Measurements from ENCODE around the gene LRRC59.
"Not testable (repeated sequence)": the region's sequence is repeated elsewhere in the genome, so short reads cannot be mapped to it uniquely, and the experiment has no call there.

The LRRC59 gene

DNA sequence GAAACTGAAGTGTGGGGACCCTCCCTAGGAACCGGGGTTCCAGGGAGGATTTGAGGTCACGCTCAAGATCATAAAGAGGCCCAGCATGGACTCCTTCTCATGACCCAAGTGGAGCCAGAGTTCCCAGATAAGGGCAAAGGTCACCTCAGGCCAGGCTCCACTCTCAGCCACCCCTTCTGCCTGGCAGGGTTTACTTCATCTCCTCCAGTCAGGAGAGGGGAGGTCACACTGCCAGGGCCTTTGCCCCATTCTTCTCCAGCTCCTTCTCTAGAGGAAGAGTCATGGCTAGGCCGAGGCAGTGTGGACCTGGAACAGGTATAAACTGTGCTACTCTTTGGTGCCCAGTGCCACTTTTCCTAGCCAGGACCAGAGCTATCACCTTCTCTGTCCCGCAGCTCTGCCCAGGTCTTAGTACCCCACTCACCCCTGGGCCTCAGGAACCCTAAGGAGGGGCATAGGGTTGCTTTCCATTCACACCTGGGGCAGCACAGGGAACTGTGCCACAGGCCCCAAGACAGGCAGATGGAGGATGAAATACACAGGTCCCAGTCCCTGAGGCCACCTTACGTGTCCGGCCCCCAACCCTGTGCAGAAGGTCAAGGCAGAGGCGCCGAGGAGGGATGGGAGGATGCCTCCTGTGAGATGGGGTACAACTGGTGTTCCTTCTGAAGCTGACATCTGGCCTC is 27.8 kb upstream of the LRRC59 start:
- DNase-seq (ENCODE audit: low read depth, low spot score), result no peak

DNA sequence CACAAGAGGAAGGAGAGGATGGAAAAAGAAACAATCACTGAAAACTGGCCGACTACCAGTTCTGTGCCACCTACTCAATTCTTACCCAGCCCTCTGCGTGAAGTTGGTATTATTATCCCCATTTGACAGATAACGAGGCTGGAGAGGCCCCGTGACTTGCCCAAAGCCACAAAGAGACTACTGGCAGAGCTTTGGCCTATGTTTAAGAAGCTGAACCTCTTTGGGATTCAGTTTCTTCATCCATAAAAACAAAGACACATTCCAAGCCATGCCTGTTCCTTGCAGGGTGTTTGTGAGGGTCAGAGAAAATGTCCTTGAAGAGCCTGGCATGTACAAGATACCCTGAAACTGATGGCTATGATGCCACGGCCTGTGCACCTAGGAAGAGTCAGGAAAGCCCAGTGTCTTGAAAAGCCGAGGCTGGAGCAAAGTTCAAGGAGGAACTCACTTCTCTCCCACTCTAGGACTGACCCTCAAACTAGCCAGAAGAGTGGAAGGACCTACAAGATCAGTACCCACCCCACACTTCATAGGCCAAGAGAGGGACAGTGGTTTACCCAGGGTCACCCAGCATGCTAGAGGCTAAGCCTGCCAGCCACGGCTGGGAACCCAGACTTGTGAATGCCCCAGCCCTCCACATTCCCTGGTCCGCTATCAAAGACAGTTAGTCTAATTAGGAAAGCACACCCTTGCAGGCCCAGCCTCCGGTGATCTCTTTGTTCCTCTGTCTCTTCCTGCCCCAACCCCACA is 27.1 kb upstream of the LRRC59 start:
- DNase-seq (ENCODE audit: low read depth, low spot score), result no peak

DNA sequence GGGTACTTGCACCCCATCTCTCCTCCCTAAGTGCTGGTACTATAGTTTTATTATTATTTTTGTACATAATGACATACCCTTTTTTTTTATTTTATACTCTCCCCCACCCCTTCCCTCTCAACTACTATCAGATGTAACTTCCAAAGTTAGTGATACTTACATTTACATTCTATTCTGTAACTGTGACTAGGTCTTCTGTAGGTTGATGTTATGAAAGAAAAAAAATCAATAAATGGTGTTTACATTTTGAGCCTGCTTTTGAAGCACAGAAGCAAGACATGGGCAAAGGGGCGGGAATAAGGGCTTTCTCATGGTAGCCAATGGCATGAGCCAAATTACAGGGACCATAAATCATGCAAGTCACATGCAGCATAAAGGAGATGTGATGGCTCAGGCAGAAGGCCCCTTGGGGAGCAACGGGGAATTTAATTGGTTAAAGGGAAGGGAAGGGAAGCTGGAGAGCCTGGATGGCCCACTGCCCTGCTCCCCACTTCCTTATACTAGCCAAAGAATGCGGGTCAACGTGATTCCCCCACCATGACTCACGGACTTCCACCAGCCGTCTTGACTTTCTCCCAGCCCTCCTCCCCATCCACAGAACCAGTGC is 26.3 kb upstream of the LRRC59 start:
- no peak for DNase-seq (ENCODE audit: low read depth, low spot score)

DNA sequence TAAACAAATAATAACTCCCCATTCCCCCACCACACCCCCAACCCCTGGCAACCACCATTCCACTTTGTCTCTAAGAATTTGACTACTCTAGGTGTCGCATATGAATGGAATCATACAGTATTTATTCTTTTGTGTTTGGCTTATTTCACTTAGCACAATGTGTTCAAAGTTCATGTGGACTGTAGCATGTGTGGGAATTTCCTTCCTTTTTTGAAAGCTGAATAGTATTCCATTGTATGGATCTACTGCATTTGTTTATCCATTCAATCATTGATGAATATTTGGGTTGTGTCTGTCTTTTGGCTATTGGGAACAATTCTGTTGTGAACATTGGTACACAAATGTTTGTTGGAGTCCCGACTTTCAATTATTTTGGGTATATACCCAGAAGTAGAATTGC is 25.4 kb upstream of the LRRC59 start:
- no peak for DNase-seq (ENCODE audit: low read depth, low spot score)

DNA sequence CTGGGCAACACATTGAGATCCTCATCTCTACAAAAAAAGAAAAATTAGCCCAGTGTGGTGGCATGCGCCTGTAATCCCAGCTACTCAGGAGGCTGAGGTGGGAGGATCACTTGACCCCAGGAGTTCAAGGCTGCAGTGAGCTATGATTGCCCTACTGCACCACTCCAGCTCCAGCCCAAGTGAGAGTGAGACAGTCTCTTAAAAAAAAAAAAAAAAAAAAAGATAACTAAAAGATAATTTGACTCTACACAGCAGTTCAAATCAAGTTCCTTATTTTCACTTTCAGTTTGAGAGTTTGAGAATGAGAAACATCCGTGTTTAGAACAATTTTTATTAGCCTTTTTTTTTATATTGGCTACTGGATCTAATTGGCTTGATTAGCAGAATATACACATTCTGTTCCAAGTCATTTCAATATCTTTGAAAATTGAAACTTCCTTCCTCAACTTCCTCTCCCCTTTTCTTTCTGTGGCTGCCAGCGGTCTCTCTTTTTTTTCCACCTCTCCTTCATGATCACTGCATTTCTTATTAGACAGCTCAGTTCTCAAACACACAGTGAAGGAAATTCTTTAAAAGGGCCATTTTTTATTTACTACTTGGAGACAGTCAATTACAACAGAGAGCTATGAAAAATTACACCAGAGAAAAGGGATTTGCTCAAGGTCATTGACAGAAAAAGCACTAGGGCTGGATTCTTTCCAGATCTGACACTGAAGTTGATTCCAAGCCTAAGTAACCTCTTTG is 24.2 kb upstream of the LRRC59 start:
- no peak for DNase-seq (ENCODE audit: low read depth, low spot score)

DNA sequence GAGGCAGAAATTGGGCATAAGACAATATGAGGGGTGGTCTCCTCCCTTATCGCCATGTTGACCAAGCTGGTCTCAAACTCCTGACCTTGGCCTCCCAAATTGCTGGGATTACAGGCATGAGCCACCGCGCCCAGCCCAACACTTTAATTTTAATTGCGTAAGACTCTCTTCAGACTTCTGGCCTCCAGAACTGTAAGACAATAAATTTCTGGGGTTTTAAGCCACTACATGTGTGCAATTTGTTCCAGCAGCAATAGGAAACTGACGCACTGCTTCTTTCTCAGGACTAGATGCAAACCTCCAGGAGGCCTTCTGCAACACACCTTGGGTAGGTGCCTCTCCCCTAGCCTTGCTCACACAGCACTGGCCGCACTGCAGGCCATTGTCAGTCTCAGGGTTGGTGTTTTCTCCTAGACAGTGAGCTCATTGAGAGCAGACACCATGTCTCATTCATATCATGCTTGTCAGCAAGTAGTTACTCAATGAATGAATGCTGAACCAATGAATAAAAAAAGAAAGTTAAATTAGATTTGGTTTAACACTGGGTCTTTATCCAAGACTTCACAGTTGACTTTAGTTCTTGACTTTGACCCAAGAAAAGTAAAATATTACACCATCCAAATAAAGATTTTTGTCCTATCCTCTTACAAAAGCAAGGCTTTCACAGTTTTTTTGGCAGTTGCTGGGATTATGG is 23.2 kb upstream of the LRRC59 start:
- no peak for DNase-seq (ENCODE audit: low read depth, low spot score)

DNA sequence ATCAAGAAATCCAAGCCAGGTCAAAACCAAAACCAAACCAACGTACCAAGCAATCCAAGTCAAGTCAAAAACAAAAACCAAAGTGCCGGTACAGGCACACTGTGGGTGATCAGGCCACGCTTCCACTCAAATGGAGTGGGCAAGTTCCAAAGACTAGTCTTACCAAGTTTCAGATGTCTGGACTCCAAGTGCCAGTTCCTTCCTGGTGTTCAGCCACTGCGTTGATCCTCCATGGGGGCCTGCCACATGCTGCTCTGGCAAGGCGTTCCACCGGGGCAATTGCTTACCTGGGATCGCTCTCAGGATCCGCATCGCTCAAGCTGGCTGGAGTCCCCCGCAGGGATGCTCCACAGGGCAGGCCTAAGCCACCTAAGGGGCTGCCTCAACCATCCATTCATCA is 22.3 kb upstream of the LRRC59 start:
- not testable (repeated sequence) for DNase-seq (ENCODE audit: low read depth, low spot score)

DNA sequence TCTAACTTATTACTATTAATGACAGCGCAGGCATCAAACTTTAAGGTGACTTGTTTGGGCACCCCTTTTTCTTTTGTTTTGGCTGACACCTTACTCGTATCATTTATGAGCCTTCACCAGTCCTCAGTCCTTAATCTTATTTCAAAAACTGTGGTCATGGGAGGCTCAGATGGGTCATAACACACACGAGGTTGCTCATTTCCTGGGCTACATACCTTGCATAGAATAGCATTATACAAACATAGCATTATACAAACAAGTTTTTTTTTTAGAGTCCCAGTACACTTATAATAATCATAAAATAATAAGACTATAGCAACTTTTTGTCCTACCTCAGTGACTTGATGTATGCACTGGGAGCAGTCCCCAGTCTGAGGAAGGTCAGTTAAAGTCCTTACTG is 17.5 kb upstream of the LRRC59 start:
- no peak for DNase-seq (ENCODE audit: low read depth, low spot score)

DNA sequence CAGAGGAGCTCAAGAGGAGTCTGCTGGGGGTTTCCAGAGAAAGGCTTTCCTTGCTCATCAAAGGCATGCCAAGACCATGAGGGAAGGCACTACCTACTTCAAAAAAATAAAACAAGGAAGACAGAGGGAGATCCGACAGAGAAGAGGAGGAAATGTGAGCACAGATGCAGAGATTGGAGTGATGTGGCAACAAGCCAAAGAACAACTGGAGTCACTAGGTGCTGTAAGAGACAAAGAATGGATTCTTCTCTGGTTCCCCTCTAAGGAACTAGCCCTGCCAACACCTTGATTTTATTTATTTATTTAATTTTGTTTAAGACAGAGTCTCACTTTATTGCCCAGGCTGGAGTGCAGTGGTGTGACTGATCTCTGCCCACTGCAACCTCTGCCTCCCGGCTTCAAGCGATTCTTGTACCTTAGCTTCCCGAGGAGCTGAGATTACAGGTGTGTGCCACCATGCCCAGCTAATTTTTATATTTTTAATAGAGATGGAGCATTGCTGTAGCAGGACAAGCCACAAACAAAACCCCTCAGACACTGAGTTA is 14.9 kb upstream of the LRRC59 start:
- DNase-seq (ENCODE audit: low read depth, low spot score), result no peak

DNA sequence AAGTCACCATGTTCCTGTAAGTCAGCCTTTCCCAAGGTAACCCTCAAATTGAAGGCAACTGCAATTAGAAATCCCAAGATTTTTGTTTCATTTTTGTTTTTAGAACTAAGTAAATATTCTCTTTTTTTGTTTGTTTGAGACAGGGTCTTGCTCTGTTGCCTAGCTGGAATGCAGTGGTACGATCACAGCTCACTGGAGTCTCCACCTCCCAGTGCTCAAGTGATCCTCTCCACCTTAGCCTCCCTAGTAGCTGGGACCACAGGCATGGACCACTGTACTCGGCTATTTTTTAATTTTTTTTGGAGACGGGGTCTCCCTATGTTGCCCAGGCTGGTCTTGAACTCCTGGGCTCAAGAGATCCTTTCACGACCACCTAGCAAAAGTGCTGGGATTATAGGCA is 10.6 kb upstream of the LRRC59 start:
- no peak for DNase-seq (ENCODE audit: low read depth, low spot score)

DNA sequence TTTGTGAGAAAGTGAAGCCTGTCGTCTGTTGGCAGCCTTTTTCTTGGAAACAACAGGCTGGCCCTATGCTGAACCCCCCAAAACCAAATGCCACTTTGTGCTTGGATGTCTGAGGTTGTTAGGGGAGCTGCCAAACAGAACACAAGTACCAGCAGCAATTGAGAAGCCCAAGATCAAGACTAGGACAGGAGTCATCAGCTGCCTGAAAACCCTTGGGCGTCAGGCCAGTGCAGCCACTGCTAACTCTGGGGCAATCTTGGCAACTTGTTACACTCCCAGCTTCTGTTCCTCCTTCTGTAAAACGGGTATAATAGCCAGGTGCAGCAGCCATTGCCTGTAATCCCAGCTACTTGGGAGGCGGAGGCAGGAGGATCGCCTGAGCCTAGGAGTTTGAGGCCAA is 9.3 kb upstream of the LRRC59 start:
- DNase-seq (ENCODE audit: low read depth, low spot score), result no peak

DNA sequence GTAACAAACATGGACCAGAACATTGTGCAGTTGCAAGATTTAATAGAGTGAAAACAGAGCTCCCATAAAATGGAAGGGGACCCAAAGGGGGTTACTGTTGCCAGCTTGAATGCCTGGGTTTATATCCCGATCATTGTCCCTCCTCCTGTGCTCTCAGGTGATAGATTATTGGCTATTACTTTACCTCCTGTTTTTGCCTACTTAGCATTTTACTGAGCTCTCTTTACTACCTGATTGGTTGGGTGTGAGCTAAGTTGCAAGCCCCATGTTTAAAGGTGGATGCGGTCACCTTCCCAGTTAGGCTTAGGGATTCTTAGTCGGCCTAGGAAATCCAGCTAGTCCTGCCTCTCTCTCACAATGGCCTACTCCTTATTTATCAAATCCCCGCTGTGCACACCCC is 8.0 kb upstream of the LRRC59 start:
- DNase-seq (ENCODE audit: low read depth, low spot score), result not testable (repeated sequence)

DNA sequence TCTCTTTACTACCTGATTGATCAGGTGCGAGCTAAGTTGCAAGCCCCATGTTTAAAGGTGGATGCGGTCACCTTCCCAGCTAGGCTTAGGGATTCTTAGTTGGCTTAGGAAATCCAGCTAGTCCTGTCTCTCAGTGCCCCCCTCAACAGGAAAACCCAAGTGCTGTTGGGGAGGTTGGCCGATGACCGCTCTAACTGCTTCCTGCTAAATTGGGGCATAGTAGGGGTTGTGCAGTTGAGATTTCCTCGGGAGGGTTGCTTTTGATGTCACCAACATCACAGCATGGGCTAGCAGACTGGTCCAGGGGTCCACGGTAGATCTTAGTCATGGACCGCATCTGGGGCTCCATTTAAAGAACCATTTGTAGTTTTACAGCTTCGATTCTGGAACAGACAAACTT is 2.3 kb upstream of the LRRC59 start:
- not testable (repeated sequence) for DNase-seq (ENCODE audit: low read depth, low spot score)

DNA sequence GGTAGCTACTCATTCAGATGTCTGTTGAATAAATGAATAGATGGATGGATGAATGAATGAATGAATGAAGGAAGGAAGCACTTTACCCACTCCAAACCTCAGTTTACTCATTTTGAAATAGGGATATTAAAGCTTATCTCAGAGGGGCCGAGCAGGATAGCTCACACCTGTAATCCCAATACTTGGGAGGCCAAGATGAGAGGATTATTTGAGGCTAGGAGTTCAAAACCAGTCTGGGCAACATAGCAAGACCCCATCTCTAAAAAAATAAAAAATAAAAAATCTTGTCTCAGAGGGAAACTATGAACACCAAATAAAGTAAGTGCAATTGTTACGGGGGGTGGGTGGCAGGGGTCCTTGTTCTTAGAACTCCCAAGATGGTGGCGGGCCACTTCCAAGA is 1.3 kb upstream of the LRRC59 start:
- not testable (repeated sequence) for DNase-seq (ENCODE audit: low read depth, low spot score)

DNA sequence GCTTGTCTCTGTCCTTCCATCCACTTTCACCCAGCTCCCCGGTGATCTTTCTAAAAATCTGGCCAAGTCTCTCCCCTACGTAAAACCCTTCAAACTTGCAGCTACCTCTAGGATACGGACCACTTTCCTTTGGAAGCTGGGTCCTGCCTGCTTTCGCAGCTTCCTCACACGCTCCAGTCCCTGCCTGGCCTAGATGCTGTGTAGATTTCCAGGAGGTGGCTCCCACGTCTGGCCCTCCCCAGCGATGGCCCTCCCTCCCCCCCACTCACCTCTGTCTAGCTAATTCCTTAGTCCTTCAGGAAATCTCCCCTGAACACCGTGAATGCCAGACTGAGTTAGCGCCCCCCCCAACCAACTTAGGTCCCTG is 579 bp upstream of the LRRC59 start:
- no peak for DNase-seq (ENCODE audit: low read depth, low spot score)

DNA sequence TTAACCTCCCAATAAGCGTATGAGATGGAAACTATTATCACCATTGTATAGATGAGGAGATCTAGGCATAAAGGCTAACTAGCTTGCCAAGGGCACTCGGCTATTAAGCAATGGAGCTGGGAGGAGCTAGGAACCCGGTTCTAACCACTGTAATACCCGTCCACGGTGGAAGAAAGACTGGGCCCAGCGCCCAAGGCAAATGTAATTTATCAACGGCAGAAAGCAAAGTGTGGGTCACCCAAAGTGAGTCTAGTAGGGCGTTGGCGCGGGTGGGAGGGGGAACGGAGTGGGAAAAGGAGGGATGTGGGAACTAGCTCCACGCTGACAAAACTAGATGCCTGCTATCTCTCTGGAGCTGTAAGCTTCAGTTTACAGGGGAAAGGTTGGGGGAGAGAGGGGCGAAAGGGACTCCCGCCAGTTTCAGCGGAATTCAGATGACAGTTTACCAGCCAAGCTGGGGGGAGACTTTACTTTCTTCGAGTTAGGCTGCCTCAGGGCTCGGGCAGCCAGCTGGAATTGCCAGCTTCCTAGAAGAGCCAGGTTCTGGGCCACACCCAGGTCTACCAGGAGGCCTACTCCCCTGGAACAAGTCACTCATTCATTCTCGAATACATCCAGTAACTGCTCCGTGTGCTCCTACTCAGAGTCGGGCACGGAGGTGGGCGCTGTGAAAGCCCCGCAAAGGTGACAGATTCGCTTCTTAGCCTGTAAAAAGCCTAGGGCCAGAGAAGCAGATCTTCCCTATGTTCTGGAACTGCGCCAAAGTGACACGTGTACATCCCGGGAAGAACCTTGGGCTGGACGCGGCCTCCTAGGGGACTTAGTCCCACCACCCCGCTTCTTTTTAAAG is 837 bp downstream of the LRRC59 start:
- DNase-seq (ENCODE audit: low read depth, low spot score), result no peak

DNA sequence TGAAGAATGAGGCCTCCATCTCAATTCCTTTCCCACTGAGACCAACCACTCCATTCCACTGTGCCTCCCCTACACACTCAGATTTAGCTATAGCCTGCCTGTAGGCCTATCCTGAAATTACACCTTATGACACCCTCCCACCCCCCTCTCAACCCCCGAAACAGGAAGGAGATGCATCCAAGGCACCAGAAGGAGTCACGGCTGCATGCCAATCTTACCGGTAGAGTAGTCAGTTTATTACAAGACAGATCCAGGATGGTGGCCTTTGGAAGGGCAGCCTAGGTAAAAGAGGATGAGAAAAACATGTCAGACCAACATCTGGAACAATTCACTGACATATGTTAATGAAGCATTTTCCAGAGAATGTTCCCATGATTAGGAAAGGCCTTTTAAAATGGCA is 2.6 kb downstream of the LRRC59 start:
- no peak for DNase-seq (ENCODE audit: low read depth, low spot score)

DNA sequence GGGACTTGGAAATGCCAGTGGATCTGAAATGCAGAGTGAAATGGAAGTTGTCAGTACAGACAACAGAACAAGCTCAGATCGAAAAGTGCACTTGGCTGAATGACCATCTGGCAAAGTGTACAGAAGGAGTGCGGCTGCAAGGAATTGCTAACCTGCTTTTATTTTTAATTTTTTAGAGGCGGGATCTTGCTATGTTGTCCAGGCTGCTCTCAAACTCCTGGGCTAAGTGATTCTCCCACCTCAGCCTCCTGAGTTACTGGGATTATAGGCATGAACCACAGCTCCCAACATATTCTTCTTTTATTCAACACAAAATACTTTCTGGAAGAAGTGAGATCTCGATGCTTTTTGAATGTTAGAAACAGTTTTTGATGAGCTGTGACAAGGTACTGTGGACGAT is 3.6 kb downstream of the LRRC59 start:
- no peak for DNase-seq (ENCODE audit: low read depth, low spot score)

DNA sequence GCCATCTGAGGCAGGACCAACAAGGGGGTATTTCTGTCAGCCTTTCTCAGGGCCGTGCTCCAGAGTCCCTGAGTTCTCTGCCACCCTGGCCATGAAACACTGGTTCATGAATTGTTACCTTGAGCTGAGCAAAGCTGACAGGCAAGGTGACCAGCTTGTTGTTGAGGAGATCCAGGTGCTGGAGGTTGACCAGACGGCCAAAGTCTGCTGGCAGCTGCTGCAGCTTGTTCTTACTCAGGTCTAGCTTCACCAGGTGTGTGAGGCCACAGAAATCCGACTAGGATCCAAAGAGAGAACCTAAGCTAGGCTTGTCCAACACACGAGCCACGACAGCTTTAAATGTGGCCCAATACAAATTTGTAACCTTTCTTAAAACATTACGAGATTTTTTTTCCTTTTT is 4.7 kb downstream of the LRRC59 start:
- DNase-seq (ENCODE audit: low read depth, low spot score), result no peak

DNA sequence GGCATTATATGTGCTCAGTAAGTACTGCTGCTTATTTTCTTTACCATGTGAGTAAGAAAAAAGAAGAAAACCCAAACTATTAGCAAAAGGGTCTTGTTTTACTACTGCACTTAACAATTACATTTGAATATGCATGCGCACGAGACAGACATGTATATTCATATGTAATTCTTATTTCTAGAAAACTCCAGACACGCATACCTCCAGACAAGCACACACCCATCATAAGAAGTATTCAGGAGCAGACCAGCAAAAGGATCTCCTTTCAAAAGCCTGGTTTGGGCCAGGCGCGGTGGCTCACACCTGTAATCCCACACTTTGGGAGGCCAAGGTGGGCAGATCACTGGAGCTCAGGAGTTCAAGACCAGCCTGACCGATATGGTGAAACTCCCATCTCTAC is 7.8 kb downstream of the LRRC59 start:
- DNase-seq (ENCODE audit: low read depth, low spot score), result no peak

DNA sequence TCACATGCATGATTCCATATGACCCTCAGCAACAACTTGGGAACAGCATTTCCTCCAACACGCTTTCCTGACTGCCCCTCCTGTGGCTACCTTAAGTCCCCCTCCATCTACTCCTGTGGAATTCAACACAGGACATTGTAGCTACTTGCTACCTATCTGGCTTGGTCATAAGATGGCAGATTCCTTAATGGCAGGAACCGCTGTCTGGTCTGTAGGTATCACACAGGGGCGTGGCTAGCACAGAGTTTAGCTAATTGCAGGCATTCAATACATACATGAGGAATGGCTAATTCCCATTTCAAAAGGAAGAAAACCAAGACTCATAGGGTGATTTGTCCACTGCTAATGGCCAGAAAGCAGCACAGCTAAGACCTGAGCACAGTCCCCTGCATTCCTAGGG is 8.6 kb downstream of the LRRC59 start:
- no peak for DNase-seq (ENCODE audit: low read depth, low spot score)

Data from iPS DF 19.7 (cell line).